DOHH2 (cell line): ENCODE results near the gene TMEM200A.

ENCODE experiments used
- CTCF ChIP-seq: fragments of 200-600 bp; sonication (generic); IDR thresholded peaks from one replicate; pipeline ENCODE4 v1.5.1; 2014; ENCODE audit warnings: antibody characterized with exemption, mild to moderate bottlenecking, low read depth, low read length; ENCODE audit not compliant: poor library complexity, severe bottlenecking
- EZH2phosphoT487 ChIP-seq: fragments of 200-600 bp; sonication (generic); IDR thresholded peaks from 2 replicates; pipeline ENCODE4 v1.6.1; 2017; ENCODE audit warnings: borderline replicate concordance, mild to moderate bottlenecking, antibody characterized with exemption, low read length, moderate library complexity, mixed read lengths

- no peak for TF ChIP-seq CTCF
- TF ChIP-seq EZH2phosphoT487, result no peak
These were observed 27.5 kb downstream of the TMEM200A start for GRCh38 chr6:130393306-130393705.
